Psoas muscle (tissue), 8 donors: Measurements from ENCODE around the gene HGFAC. TPM values are rescaled to one million over a fixed set of nuclear protein-coding genes. Genes with fewer than 3 reads are reported as not detected.

ENCODE experiments used
- ATAC-seq, 4 donors: fragments of 200-7000 bp; cut with Tn5 transposase; one replicate each; pipeline ENCODE4 v1.9.1; 2020; ENCODE audit warnings: moderate library complexity in 3 of 4, mild to moderate bottlenecking in 2 of 4
- DNase-seq, 2 donors: peaks; one replicate each; pipeline ENCODE4 v3.0.0-alpha.2; 2020
- H3K27ac ChIP-seq: fragments of 200-600 bp; one replicate; pipeline ENCODE4 v1.8.0; 2022
- H3K27me3 ChIP-seq, 3 donors: fragments of 200-600 bp in 1 of 3; one replicate each; pipeline versions ENCODE4 v1.6.1 to v1.8.0; 2013 to 2022; ENCODE audit warnings: low read length in 2 of 3, mild to moderate bottlenecking in 2 of 3, moderate library complexity in 1 of 3; ENCODE audit not compliant: insufficient read depth in 3 of 3
- H3K36me3 ChIP-seq, 2 donors: fragments of 200-600 bp in 1 of 2; one replicate each; pipeline versions ENCODE4 v1.6.1 to v1.8.0; 2013 to 2022; ENCODE audit warnings: low read depth in 1 of 2, mild to moderate bottlenecking in 1 of 2, moderate library complexity in 1 of 2; ENCODE audit not compliant: insufficient read depth in 1 of 2
- H3K4me1 ChIP-seq: fragments of 200-600 bp; one replicate; pipeline ENCODE4 v1.8.0; 2022
- H3K4me3 ChIP-seq: fragments of 200-600 bp; one replicate; pipeline ENCODE4 v1.8.0; 2022; ENCODE audit warnings: mild to moderate bottlenecking
- H3K9me3 ChIP-seq: fragments of 200-600 bp; one replicate; pipeline ENCODE4 v1.8.0; 2022
- CTCF ChIP-seq: fragments of 200-600 bp; IDR thresholded peaks from one replicate; pipeline ENCODE4 v1.8.0; 2022; ENCODE audit warnings: antibody characterized with exemption
- WGBS, 3 donors: extraction: QIAGEN DNeasy Blood & Tissue Kit; methylation state at CpG; one replicate each; pipeline versions ENCODE4 v1.1.6 to v1.1.7; 2013; 5-methylcytosine and 5-hydroxymethylcytosine counted together
- intact Hi-C, 2 donors: fragments of 100-400 bp; cut with DNase I; formaldehyde crosslinking; loops; one replicate each; pipeline versions ENCODE4 v1.11.0 to v1.14.2; 2022
- polyA plus RNA-seq, 3 donors: library from polyadenylated mRNA; stranded (reverse); fragments of 200-250 nt; gene quantifications; one replicate each; pipeline ENCODE4 v1.2.3, GENCODE V29; 2013
- total RNA-seq, 4 donors: library from RNA; stranded (reverse); fragmentation: NEBNext Ultra II Directional in 2 of 4; extraction: Animal tissue kit (Norgen Biotek cat#: 25700) in 2 of 4; gene quantifications; one replicate each; pipeline versions ENCODE4 v1.2.1 to v1.2.4, GENCODE V29; 2021 to 2023
- donor health status: healthy with polysubstance abuse.
- donor health status: DM: no; HTN: no; CAD: no; lungs with moderate emphysema.
- donor health status: Bipolar disorder and iron deficiency.
- donor health status: healthy.
- donor health status: DM: yes; HTN: yes; CAD: no.
- donor health status: DM: no; HTN: no; CAD: no.
- donor health status: DM: no; HTN: no; CAD: no.
- donor health status: DM: yes; HTN: yes; CAD: no.

Gene HGFAC
- total and polyA plus RNA-seq, 7 donors: 0.09 to 1.2 (median 0.39) TPM; not detected in 1

GRCh38 chr4:3444351-3445110 is 2.8 kb downstream of the HGFAC start:
- Histone ChIP-seq H3K4me1 (no peaks in the 10 kb centered on the region), H3K27me3 (no peaks in the 10 kb centered on the region), H3K27ac (no peak overlapping the region), H3K4me3 (no peak overlapping the region), H3K36me3 (no peaks in the 10 kb centered on the region), H3K9me3 (no peaks in the 10 kb centered on the region)
- WGBS, 3 donors: 85 to 93% (median 88%) methylated on average over 41 to 56 of the region's 56 CpGs
- peak; percentile 11 to 53 for DNase-seq
- no peak for ATAC-seq
- TF ChIP-seq CTCF: no peak
- intact Hi-C loops: loop anchor here (5.0 kb wide), 3 partner anchors 247 to 337 kb away; no protein-coding TSS in a partner anchor

GRCh38 chr4:3445111-3445820 is 3.5 kb downstream of the HGFAC start:
- ATAC-seq (no peak), DNase-seq (peak; percentile 12 to 42)
- no peaks in the 10 kb centered on the region for H3K9me3 ChIP-seq
- no peak for TF ChIP-seq CTCF
- no peaks in the 10 kb centered on the region for H3K4me1 ChIP-seq
- intact Hi-C loops: no loop called here
- H3K36me3 ChIP-seq: no peaks in the 10 kb centered on the region
- H3K27ac ChIP-seq: no peak overlapping the region
- no peaks in the 10 kb centered on the region for H3K27me3 ChIP-seq
- no peak overlapping the region for H3K4me3 ChIP-seq
- 82 to 84% (median 83%) methylated on average over 32 to 34 of the region's 34 CpGs for WGBS, 3 donors

GRCh38 chr4:3445829-3446545 is 4.2 kb downstream of the HGFAC start:
- H3K36me3 ChIP-seq: no peaks in the 10 kb centered on the region
- no peaks in the 10 kb centered on the region for H3K4me1 ChIP-seq
- peak; percentile 14 to 45 for DNase-seq
- WGBS, 3 donors: 89 to 91% (median 91%) methylated on average over 25 to 34 of the region's 34 CpGs
- ATAC-seq: no peak
- no peaks in the 10 kb centered on the region for H3K27me3 ChIP-seq
- no peak overlapping the region for H3K4me3 ChIP-seq
- no peak for TF ChIP-seq CTCF
- intact Hi-C loops: no loop called here
- no peak overlapping the region for H3K27ac ChIP-seq
- H3K9me3 ChIP-seq: no peaks in the 10 kb centered on the region

GRCh38 chr4:3446631-3447320 is 5.0 kb downstream of the HGFAC start:
- ATAC-seq: no peak
- intact Hi-C loops: no loop called here
- peak; percentile 11 to 51 for DNase-seq
- Histone ChIP-seq H3K4me1 (no peaks in the 10 kb centered on the region), H3K27me3 (no peaks in the 10 kb centered on the region), H3K36me3 (no peaks in the 10 kb centered on the region), H3K9me3 (no peaks in the 10 kb centered on the region), H3K27ac (no peak overlapping the region), H3K4me3 (no peak overlapping the region)
- no peak for TF ChIP-seq CTCF
- 94 to 95% (median 94%) methylated on average over 22 of the region's 22 CpGs for WGBS, 3 donors
